Activated CD8-positive, alpha-beta memory T cell treated with anti-CD3 and anti-CD28 coated beads, Interleukin-2, amount 50 U/mL, for 4 hours (primary cell): Measurements from ENCODE around the gene SEC23IP.
"Not testable (repeated sequence)": the region's sequence is repeated elsewhere in the genome, so short reads cannot be mapped to it uniquely, and the experiment has no call there.

Source experiments
- DNase-seq: peaks from one replicate; pipeline ENCODE4 v3.0.0-alpha.2; 2020

SEC23IP gene

GRCh38 chr10:119892188-119893065 is at the start of gene SEC23IP:
SEC23IP (plus strand) TSS chr10:119892730; CDS start chr10:119892783, 53 bp downstream.
- peak; percentile 89 for DNase-seq

GRCh38 chr10:119845656-119846055 is 46.9 kb upstream of the SEC23IP start:
- DNase-seq, result no peak

- DNase-seq, result no peak
Measured at GRCh38 chr10:119849031-119849789, 43.3 kb upstream of the SEC23IP start.

- no peak for DNase-seq
Measured at GRCh38 chr10:119849944-119850343, 42.6 kb upstream of the SEC23IP start.

- no peak for DNase-seq
Measured at GRCh38 chr10:119852277-119852676, 40.3 kb upstream of the SEC23IP start.

- DNase-seq, result no peak
Measured at GRCh38 chr10:119852822-119853221, 39.7 kb upstream of the SEC23IP start.

- no peak for DNase-seq
Measured at GRCh38 chr10:119853574-119853973, 39.0 kb upstream of the SEC23IP start.

- no peak for DNase-seq
Measured at GRCh38 chr10:119858063-119858462, 34.5 kb upstream of the SEC23IP start.

GRCh38 chr10:119859420-119860258 is 32.9 kb upstream of the SEC23IP start:
- DNase-seq, result no peak

- DNase-seq, result no peak
Measured at GRCh38 chr10:119860866-119861607, 31.5 kb upstream of the SEC23IP start.

- DNase-seq, result no peak
Measured at GRCh38 chr10:119862524-119862923, 30.0 kb upstream of the SEC23IP start.

GRCh38 chr10:119863951-119864565 is 28.5 kb upstream of the SEC23IP start:
- no peak for DNase-seq

GRCh38 chr10:119865699-119866240 is 26.8 kb upstream of the SEC23IP start:
- DNase-seq, result no peak

- no peak for DNase-seq
Measured at GRCh38 chr10:119867317-119867716, 25.2 kb upstream of the SEC23IP start.

GRCh38 chr10:119869398-119869797 is 23.1 kb upstream of the SEC23IP start:
- not testable (repeated sequence) for DNase-seq

GRCh38 chr10:119871881-119872609 is 20.5 kb upstream of the SEC23IP start:
- peak; percentile 57 for DNase-seq

- no peak for DNase-seq
Measured at GRCh38 chr10:119872610-119872859, 20.0 kb upstream of the SEC23IP start, which contains the start of gene MCMBP. MCMBP (minus strand) TSS chr10:119872843; CDS start chr10:119872584, 259 bp downstream.

- peak; percentile 89 for DNase-seq
Measured at GRCh38 chr10:119872860-119873681, 19.5 kb upstream of the SEC23IP start.

GRCh38 chr10:119878524-119878923 is 14.0 kb upstream of the SEC23IP start:
- DNase-seq, result no peak
